ENCODE data around the gene NHLRC4.
A peak's percentile ranks its signal among the peaks of the same experiment; 100 is the strongest.

- TF ChIP-seq CTCF (IDR thresholded peaks at IDR 0.05), result no peak
- TF ChIP-seq POLR2AphosphoS5 (IDR thresholded peaks at IDR 0.05; ENCODE audit: low read depth, low read length), result peak; percentile 36; the same call in 1 of the 2 replicates
- no peak for TF ChIP-seq REST (IDR thresholded peaks at IDR 0.05; ENCODE audit: insufficient read depth in 1 of 2, low read depth in 2 of 2, low read length in 1 of 2)
- no peak for TF ChIP-seq TCF7L2 (IDR thresholded peaks at IDR 0.05; ENCODE audit: low read depth, low read length)
- peak; percentile 49; the same call in 1 of the 2 replicates for TF ChIP-seq SIN3A (IDR thresholded peaks at IDR 0.05; ENCODE audit: borderline replicate concordance, insufficient read depth, low read depth, low read length)
Observed at GRCh38 chr16:569445-570254, 2.8 kb downstream of the NHLRC4 start, which contains the start of gene PIGQ.
